Ishikawa (cell line): Measurements from ENCODE around the gene ANKMY1.

Experiments
- CEBPB ChIP-seq: IDR thresholded peaks from 2 replicates; pipeline ENCODE4 v1.6.1; 2012
- CREB1 ChIP-seq: IDR thresholded peaks from 2 replicates; pipeline ENCODE4 v1.6.1; 2012; ENCODE audit warnings: low read depth
- EGR1 ChIP-seq: IDR thresholded peaks from 2 replicates; pipeline ENCODE4 v1.6.1; 2012
- EP300 ChIP-seq: IDR thresholded peaks from 2 replicates; pipeline ENCODE4 v1.6.1; 2012; ENCODE audit warnings: borderline replicate concordance
- FOXM1 ChIP-seq: IDR thresholded peaks from 2 replicates; pipeline ENCODE4 v1.6.1; 2012; ENCODE audit warnings: low read depth, borderline replicate concordance
- MAX ChIP-seq: IDR thresholded peaks from 2 replicates; pipeline ENCODE4 v1.6.1; 2012
- NFIC ChIP-seq: IDR thresholded peaks from 2 replicates; pipeline ENCODE4 v1.6.1; 2012
- RAD21 ChIP-seq: IDR thresholded peaks from 2 replicates; pipeline ENCODE4 v1.6.1; 2012; ENCODE audit warnings: low read depth
- TAF1 ChIP-seq: IDR thresholded peaks from 2 replicates; pipeline ENCODE4 v1.6.1; 2012; ENCODE audit warnings: low read depth, mild to moderate bottlenecking
- TCF12 ChIP-seq: IDR thresholded peaks from 2 replicates; pipeline ENCODE4 v1.6.1; 2012; ENCODE audit warnings: low read depth
- TEAD4 ChIP-seq: IDR thresholded peaks from 2 replicates; pipeline ENCODE4 v1.6.1; 2012
- YY1 ChIP-seq: IDR thresholded peaks from 2 replicates; pipeline ENCODE4 v1.6.1; 2012; ENCODE audit warnings: low read depth
- ZBTB7A ChIP-seq: IDR thresholded peaks from 2 replicates; pipeline ENCODE4 v1.6.1; 2012; ENCODE audit warnings: low read depth
- TF ChIP-seq, protein P1 (sequence below): IDR thresholded peaks from 2 replicates; pipeline ENCODE4 v1.6.1; 2012
- TF ChIP-seq, protein P2 (sequence below): IDR thresholded peaks from 2 replicates; pipeline ENCODE4 v1.6.1; 2012; ENCODE audit warnings: low read depth, mild to moderate bottlenecking

Gene ANKMY1

DNA sequence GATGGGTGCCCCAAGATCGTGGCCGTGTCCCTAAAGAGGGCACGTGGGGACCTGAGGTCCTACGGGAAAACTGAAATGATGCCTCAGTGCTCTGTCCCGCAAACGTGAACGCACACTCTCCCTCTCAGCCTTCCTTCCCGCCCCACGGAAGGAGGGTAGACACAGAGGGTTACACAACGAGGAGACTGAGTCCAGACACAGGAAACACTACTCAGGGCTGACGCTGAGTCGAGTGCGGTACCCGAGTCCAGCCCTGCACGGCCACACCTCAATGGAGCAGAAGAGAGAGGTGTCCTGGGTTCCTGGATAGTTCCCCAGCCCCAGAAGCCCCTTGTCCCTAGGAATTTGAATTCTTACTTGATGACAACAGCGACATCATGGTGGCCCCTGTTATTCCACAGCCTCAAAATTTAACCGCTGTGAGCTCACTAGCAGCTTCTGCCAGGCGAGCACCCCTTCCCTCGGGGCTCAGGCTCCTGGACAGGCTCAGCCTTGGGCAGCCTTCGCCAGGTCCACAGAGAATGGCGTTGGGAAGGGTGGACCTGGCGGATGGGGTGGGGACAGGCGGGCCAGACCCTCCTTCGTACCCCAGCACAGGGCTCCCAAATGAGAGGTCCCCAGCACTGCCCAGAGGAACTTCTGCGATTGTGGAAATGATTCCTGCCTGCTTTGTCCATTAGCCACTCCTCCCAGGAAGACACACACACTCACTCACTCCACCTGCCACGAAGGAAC is 9.5 kb upstream of the ANKMY1 start:
- TF ChIP-seq YY1: no peak
- no peak for TF ChIP-seq NFIC
- TF ChIP-seq EGR1: no peak
- TF ChIP-seq, protein P1, sequence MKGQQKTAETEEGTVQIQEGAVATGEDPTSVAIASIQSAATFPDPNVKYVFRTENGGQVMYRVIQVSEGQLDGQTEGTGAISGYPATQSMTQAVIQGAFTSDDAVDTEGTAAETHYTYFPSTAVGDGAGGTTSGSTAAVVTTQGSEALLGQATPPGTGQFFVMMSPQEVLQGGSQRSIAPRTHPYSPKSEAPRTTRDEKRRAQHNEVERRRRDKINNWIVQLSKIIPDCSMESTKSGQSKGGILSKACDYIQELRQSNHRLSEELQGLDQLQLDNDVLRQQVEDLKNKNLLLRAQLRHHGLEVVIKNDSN: no peak
- no peak for TF ChIP-seq TCF12
- no peak for TF ChIP-seq TEAD4
- TF ChIP-seq TAF1: no peak
- TF ChIP-seq, protein P2, sequence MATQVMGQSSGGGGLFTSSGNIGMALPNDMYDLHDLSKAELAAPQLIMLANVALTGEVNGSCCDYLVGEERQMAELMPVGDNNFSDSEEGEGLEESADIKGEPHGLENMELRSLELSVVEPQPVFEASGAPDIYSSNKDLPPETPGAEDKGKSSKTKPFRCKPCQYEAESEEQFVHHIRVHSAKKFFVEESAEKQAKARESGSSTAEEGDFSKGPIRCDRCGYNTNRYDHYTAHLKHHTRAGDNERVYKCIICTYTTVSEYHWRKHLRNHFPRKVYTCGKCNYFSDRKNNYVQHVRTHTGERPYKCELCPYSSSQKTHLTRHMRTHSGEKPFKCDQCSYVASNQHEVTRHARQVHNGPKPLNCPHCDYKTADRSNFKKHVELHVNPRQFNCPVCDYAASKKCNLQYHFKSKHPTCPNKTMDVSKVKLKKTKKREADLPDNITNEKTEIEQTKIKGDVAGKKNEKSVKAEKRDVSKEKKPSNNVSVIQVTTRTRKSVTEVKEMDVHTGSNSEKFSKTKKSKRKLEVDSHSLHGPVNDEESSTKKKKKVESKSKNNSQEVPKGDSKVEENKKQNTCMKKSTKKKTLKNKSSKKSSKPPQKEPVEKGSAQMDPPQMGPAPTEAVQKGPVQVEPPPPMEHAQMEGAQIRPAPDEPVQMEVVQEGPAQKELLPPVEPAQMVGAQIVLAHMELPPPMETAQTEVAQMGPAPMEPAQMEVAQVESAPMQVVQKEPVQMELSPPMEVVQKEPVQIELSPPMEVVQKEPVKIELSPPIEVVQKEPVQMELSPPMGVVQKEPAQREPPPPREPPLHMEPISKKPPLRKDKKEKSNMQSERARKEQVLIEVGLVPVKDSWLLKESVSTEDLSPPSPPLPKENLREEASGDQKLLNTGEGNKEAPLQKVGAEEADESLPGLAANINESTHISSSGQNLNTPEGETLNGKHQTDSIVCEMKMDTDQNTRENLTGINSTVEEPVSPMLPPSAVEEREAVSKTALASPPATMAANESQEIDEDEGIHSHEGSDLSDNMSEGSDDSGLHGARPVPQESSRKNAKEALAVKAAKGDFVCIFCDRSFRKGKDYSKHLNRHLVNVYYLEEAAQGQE: no peak
- no peak for TF ChIP-seq MAX
- no peak for TF ChIP-seq FOXM1
- TF ChIP-seq RAD21: no peak
- no peak for TF ChIP-seq EP300
- no peak for TF ChIP-seq CEBPB
- no peak for TF ChIP-seq CREB1
- TF ChIP-seq ZBTB7A: no peak

DNA sequence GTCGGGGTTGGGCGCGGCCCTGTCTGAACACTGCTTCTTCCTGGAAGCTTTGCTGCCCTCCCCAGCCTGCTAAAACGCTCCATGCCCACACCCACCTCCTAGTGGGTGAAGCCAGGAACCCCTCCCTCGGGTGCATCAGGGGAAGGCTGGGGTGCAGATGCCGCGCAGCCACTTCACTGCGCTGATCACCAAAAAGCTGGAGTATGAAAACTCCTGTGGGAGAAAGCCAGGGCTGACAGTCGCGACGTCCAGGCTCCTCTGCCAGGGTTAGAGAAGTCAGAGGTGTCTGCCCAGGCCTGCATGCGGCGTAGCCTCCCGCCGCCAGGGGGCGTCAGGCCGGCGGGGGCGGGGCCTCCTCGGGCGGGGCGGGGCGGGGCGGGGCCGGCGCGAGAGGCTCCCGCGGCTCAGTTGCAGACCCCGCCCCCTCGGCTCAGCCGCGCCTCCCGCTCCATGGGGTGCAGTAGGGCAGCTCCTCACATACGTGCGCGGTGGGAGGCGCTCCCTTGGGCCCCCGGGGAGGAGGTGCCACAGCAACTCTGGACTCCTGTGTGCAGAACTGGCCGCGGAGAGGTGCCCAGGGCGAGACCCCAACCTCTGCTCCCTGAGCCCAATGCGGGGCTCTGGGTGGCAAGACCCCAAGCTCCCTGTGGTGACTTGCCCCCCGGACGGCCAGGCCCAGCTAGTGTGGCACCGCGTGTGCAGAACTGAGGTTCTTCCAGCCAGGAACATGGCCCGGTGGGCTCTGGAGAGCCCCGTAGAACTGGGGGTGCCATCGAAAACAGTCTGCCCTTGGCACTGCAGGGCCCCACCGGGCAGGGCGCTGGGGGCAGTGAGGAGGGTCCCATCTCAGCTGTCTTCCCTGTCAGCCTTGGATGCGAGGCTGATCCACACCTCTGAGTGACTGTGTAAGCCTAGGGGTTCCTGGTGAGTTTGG is 8.7 kb upstream of the ANKMY1 start:
- TF ChIP-seq EGR1 (no peak), ZBTB7A (peak; percentile 59), NFIC (0 out of 2 replicates have a peak, but pooled peaks have one; percentile 9)

DNA sequence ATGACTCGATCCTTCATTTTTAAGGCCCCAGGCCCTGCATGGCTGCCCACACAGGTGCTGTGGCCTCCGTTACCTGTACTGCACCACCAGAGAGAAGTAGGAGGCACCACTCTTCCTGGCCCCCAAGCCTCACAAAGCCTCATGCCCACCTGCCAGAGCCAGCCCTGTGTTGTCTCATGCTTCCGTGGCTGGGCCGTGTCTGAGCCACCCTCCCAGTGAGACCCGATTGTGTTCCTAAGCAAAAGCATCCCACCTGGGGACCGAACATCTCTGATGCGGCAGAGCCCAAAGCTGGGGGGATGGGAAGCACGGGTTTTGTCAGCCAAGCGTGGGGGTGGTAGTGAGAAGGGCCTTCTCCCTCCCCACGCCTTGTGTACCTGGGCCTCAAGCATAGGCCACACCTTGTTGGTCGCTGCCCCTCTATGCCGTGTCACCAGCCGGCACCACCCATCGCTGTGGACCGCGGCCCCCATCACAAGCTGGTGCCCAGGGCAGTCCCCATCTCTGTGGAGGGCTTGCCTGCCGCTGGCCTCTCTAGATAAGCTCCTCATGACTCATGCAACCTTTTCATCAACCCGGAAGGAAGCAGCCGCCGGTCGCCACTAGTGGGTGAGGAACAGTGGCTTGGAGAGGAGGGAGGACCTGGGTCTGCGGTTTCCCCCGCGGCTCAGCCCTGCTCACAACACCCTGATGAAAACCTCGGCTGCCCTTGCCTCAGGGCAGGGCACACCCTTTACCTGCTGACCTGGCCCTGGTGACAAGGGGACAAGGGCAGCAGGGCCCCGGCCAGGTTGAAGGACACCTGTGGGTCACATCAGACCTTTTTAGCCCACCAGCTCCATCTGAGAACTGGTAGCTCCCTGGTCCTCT is 7.8 kb upstream of the ANKMY1 start:
- no peak for TF ChIP-seq ZBTB7A
- TF ChIP-seq CREB1: no peak
- no peak for TF ChIP-seq EGR1
- TF ChIP-seq, protein P1: no peak
- TF ChIP-seq NFIC: no peak
- no peak for TF ChIP-seq FOXM1
- no peak for TF ChIP-seq MAX
- no peak for TF ChIP-seq TEAD4
- no peak for TF ChIP-seq RAD21

GRCh38 chr2:240564561-240565332 is 7.0 kb upstream of the ANKMY1 start:
- TF ChIP-seq FOXM1: no peak
- TF ChIP-seq CEBPB: no peak
- no peak for TF ChIP-seq EP300
- TF ChIP-seq, protein P2: no peak
- no peak for TF ChIP-seq CREB1
- TF ChIP-seq, protein P1: no peak
- no peak for TF ChIP-seq TEAD4
- TF ChIP-seq RAD21: no peak
- TF ChIP-seq EGR1: no peak
- TF ChIP-seq NFIC: no peak
- TF ChIP-seq ZBTB7A: no peak
- TF ChIP-seq TAF1: no peak
- no peak for TF ChIP-seq MAX
- TF ChIP-seq TCF12: no peak
- TF ChIP-seq YY1: no peak
